ENCODE measurements around the gene RING1.

RING1 gene

DNA sequence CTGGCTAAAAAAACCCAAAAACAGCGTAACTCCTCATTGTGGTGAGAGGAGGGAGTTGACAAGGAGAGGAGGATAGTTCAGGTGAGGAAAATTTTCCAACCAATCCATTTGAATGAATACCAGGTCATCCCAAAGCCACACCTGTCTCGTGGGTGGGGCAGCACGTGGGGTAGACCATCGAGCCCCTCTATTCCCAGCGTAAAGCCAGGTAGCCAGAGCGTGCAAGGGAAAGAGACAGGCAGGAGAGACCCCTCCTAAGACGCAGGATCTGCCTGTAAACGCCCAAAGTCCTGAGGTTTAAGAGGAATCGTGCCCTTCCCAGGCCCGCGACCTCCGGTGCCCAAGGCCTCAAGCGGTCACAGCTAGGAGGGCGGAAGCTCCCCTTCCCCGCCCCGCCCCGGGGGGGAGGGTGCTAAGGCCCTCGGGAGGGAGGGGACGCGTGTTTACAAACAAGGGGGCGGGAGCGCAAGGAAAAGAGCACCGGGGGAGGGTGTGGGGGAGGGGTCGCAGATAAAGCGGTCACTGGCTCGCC, 8.5 kb upstream of the RING1 start:
- H3K4me3 ChIP-seq (ENCODE audit: low read length): peak overlapping the region; percentile 91
- no peaks in the 10 kb centered on the region for H3K27me3 ChIP-seq (ENCODE audit: control insufficient read depth, insufficient read depth, low read length)
- H3K9ac ChIP-seq (ENCODE audit: low read length): peak overlapping the region; percentile 99
- H3K36me3 ChIP-seq (ENCODE audit: control insufficient read depth, insufficient read depth, low read length): peaks cover 39% of the 10 kb centered on the region
- peaks cover 19% of the 10 kb centered on the region for H3K4me1 ChIP-seq (ENCODE audit: control insufficient read depth, insufficient read depth, low read length)
- H3K27ac ChIP-seq (ENCODE audit: low read depth, low read length): peak overlapping the region; percentile 99

DNA sequence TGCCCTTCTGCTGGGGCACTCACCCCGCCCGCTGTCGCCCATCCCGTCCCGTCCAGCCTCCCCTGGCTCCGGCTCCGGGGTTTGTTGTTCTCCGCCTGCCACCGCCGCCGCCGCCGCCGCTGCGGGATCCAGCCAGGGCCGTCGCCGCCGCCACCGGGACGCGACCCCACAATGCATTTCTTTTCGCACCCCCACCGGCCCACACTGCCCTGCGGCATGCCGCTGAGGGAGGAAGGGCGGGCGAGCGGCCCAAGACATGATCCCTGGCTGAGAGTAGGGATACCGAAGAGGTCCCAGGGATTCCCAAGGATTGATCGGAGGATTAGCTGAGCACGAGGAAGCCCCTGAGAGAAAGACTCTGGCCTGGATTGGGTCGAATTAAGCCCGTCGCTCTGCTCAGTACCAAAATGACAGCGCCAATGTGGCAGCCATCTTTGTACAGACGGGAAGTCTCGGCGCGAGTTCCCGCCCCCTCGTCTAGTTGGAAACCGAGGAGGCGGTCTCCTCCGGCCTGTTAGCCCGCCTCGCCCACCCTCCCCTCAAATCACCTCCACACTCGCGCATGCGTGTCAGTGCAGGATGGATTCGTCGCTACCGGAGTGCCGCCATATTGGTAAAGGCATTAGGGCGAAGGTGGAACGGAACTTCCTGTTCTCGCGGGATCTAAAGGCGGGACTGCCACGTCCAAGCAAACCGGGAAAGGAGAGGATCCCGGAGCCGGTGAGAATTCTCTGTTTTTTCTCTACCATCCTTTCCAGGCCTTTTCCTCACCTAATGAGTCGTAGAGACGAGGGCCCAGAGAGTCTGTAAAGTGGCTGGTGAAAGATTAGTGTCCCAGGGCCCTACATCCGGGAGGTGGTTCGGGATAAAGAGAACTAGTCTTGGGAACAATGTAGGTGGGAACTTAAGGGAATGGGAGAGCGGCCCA, 7.8 kb upstream of the RING1 start, which contains the start of the genes RXRB and SLC39A7:
Gene RXRB, minus strand, starts transcription at position 447 of the 928 bp plus-strand sequence. Its CDS starts 189 bp downstream, at position 258.
Gene SLC39A7, plus strand, starts transcription at position 649 of the 928 bp plus-strand sequence. CDS start 379 bp downstream, outside the sequence.
- H3K27ac ChIP-seq (ENCODE audit: low read depth, low read length): peak within 1 kb of the TSS; percentile 99
- H3K4me3 ChIP-seq (ENCODE audit: low read length): peak within 1 kb of the TSS; percentile 91

DNA sequence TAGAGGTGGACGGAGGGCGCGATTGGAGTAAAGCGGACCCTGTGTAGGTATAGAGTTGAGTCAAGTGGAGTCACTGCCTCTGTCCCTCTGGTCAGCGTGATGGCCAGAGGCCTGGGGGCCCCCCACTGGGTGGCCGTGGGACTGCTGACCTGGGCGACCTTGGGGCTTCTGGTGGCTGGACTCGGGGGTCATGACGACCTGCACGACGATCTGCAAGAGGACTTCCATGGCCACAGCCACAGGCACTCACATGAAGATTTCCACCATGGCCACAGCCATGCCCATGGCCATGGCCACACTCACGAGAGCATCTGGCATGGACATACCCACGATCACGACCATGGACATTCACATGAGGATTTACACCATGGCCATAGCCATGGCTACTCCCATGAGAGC, 7.2 kb upstream of the RING1 start:
- Histone ChIP-seq H3K27ac (ENCODE audit: low read depth, low read length) (peak overlapping the region; percentile 99), H3K36me3 (ENCODE audit: control insufficient read depth, insufficient read depth, low read length) (peaks cover 29% of the 10 kb centered on the region), H3K4me1 (ENCODE audit: control insufficient read depth, insufficient read depth, low read length) (peaks cover 19% of the 10 kb centered on the region), H3K27me3 (ENCODE audit: control insufficient read depth, insufficient read depth, low read length) (no peaks in the 10 kb centered on the region), H3K4me3 (ENCODE audit: low read length) (peak overlapping the region; percentile 91), H3K9ac (ENCODE audit: low read length) (peak overlapping the region; percentile 74)

More for the DNA sequence above, 7.8 kb upstream of the RING1 start, which contains the start of the genes RXRB and SLC39A7:
- H3K9ac ChIP-seq (ENCODE audit: low read length): peak within 1 kb of the TSS; percentile 99
- peaks cover 19% of the 10 kb centered on the region for H3K4me1 ChIP-seq (ENCODE audit: control insufficient read depth, insufficient read depth, low read length)
- H3K27me3 ChIP-seq (ENCODE audit: control insufficient read depth, insufficient read depth, low read length): no peaks in the 10 kb centered on the region
- peaks cover 35% of the 10 kb centered on the region for H3K36me3 ChIP-seq (ENCODE audit: control insufficient read depth, insufficient read depth, low read length)

DNA sequence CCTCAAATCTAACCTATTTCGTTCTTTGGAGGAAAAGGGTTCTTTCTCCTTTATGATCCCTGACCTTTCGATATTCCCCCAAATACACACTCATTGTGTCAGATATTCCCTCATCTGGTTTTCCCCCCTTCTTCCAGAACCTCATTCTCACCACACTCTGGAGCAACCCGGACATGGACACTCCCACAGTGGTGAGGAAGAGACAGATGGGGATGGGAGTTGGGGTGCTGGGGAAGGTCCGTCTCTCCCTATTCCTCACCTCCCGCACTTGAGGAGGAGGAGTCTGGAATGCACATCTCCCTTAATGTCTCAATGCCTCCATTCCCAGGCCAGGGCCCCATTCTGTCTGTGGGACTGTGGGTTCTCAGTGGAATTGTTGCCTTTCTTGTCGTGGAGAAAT, 6.4 kb upstream of the RING1 start:
- Histone ChIP-seq H3K27me3 (ENCODE audit: control insufficient read depth, insufficient read depth, low read length) (no peaks in the 10 kb centered on the region), H3K27ac (ENCODE audit: low read depth, low read length) (no peak overlapping the region), H3K36me3 (ENCODE audit: control insufficient read depth, insufficient read depth, low read length) (peaks cover 22% of the 10 kb centered on the region), H3K4me1 (ENCODE audit: control insufficient read depth, insufficient read depth, low read length) (peaks cover 19% of the 10 kb centered on the region), H3K9ac (ENCODE audit: low read length) (no peak overlapping the region), H3K4me3 (ENCODE audit: low read length) (peak overlapping the region; percentile 91)

DNA sequence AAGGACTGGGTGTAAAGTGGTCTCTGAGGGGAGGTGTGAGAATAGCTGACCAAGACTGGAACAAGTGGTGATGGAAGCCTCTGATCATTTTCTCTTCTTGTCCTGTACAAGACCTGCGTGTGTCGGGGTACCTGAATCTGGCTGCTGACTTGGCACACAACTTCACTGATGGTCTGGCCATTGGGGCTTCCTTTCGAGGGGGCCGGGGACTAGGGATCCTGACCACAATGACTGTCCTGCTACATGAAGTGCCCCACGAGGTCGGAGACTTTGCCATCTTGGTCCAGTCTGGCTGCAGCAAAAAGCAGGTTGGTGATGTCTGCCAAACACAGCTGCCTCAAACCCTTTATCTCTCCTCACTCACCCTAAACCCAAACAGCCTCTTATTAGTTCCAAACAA, 5.5 kb upstream of the RING1 start:
- peaks cover 22% of the 10 kb centered on the region for H3K4me1 ChIP-seq (ENCODE audit: control insufficient read depth, insufficient read depth, low read length)
- no peak overlapping the region for H3K27ac ChIP-seq (ENCODE audit: low read depth, low read length)
- H3K4me3 ChIP-seq (ENCODE audit: low read length): no peak overlapping the region
- peaks cover 16% of the 10 kb centered on the region for H3K36me3 ChIP-seq (ENCODE audit: control insufficient read depth, insufficient read depth, low read length)
- H3K27me3 ChIP-seq (ENCODE audit: control insufficient read depth, insufficient read depth, low read length): no peaks in the 10 kb centered on the region
- H3K9ac ChIP-seq (ENCODE audit: low read length): no peak overlapping the region

DNA sequence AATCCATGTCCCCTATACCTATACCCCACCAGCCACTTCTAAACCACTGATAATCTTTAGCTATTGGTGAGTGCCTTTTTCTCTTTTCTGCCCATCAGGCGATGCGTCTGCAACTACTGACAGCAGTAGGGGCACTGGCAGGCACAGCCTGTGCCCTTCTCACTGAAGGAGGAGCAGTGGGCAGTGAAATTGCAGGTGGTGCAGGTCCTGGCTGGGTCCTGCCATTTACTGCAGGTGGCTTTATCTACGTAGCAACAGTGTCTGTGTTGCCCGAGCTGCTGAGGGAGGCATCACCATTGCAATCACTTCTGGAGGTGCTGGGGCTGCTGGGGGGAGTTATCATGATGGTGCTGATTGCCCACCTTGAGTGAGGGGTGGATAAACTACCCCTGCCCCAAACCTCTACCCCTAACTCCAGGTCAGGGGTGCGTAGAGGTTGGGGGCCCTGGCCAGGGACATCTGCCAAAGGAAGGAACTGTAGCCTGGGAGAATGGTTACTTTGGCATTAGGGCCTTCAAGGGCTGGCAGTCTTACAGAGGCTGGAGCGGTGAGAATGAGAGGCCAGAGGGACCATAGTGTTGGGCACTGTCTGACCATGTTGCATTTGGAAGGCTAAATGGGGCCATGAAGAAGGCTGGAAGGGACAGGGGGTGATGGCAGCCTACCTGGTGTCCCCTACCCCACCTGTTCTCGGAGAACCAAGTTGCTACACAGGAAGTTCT, 4.7 kb upstream of the RING1 start:
- Histone ChIP-seq H3K27ac (ENCODE audit: low read depth, low read length) (no peak overlapping the region), H3K27me3 (ENCODE audit: control insufficient read depth, insufficient read depth, low read length) (no peaks in the 10 kb centered on the region), H3K9ac (ENCODE audit: low read length) (no peak overlapping the region), H3K4me1 (ENCODE audit: control insufficient read depth, insufficient read depth, low read length) (peaks cover 22% of the 10 kb centered on the region), H3K4me3 (ENCODE audit: low read length) (peak overlapping the region; percentile 92), H3K36me3 (ENCODE audit: control insufficient read depth, insufficient read depth, low read length) (peaks cover 16% of the 10 kb centered on the region)

DNA sequence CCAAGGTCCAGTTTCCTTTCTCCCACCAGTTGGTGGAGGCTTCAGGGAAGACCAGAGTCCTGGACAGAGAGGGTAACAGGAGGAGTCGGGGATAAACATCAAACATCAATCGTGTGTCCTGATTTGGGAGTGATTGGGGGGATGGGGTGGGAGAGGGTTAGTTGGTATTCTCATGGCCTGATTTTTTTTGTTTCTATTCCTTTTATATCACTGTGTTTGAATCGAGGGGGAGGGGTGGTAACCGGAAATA, 4.2 kb upstream of the RING1 start:
- Histone ChIP-seq H3K4me3 (ENCODE audit: low read length) (peak overlapping the region; percentile 92), H3K36me3 (ENCODE audit: control insufficient read depth, insufficient read depth, low read length) (peaks cover 16% of the 10 kb centered on the region), H3K27me3 (ENCODE audit: control insufficient read depth, insufficient read depth, low read length) (no peaks in the 10 kb centered on the region), H3K9ac (ENCODE audit: low read length) (no peak overlapping the region), H3K27ac (ENCODE audit: low read depth, low read length) (no peak overlapping the region), H3K4me1 (ENCODE audit: control insufficient read depth, insufficient read depth, low read length) (peaks cover 22% of the 10 kb centered on the region)

DNA sequence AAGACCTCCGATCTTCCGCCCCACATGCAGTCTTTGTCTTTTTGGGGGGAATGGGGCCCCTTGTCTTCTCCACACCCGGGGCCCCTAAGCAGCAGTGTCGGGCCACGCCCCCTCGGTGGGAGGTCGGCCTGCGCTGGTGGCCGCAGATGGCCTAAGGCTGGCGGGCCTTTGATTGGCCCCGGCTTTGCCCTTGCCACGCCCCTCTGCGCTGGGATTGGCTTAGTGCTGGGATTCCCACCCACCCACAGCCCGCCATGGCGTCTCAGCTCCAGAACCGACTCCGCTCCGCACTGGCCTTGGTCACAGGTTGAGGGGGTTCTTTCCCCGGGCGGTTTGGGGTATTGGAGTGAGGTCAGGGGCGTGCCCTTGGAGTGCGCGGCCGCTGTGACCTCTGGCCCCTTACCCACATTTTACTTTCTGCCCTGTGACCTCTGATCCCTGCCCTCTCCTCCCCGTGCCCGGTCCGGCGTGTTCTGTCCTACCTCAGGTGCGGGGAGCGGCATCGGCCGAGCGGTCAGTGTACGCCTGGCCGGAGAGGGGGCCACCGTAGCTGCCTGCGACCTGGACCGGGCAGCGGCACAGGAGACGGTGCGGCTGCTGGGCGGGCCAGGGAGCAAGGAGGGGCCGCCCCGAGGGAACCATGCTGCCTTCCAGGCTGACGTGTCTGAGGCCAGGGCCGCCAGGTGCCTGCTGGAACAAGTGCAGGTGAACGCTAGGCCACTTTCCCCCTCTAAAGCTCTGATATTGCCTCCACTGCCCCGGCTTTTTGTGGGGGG, 3.7 kb upstream of the RING1 start, which contains the start of gene HSD17B8:
Gene HSD17B8, plus strand, starts transcription at position 241 of the 776 bp plus-strand sequence. Its CDS starts 14 bp downstream, at position 255.
- Histone ChIP-seq H3K9ac (ENCODE audit: low read length) (peak within 1 kb of the TSS; percentile 58), H3K27me3 (ENCODE audit: control insufficient read depth, insufficient read depth, low read length) (no peaks in the 10 kb centered on the region), H3K4me3 (ENCODE audit: low read length) (peak within 1 kb of the TSS; percentile 92), H3K36me3 (ENCODE audit: control insufficient read depth, insufficient read depth, low read length) (peaks cover 16% of the 10 kb centered on the region), H3K27ac (ENCODE audit: low read depth, low read length) (peak within 1 kb of the TSS; percentile 61), H3K4me1 (ENCODE audit: control insufficient read depth, insufficient read depth, low read length) (peaks cover 22% of the 10 kb centered on the region)

DNA sequence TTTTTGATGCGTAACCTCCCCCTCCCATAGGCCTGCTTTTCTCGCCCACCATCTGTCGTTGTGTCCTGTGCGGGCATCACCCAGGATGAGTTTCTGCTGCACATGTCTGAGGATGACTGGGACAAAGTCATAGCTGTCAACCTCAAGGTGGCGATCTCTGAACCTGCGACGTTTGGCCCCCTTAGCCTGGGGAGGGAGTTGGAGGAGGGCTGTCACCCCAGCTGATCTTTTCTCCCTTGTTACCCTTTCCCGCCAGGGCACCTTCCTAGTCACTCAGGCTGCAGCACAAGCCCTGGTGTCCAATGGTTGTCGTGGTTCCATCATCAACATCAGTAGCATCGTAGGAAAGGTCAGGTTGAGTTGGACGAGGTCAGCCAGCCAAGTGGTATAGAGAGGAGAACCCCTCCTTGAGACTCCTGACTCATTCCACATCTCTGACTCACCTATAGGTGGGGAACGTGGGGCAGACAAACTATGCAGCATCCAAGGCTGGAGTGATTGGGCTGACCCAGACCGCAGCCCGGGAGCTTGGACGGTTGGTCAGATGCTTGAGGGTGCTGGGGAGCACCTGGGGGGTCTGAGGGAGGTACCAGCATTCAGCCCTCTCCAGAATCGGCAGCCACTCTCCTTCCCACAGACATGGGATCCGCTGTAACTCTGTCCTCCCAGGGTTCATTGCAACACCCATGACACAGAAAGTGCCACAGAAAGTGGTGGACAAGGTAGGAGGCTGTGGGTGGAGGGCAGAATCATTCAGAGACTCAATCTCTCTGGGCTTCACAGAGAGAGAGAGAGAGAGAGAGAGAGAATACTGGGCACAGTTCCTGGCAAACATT, 2.9 kb upstream of the RING1 start:
- peaks cover 22% of the 10 kb centered on the region for H3K4me1 ChIP-seq (ENCODE audit: control insufficient read depth, insufficient read depth, low read length)
- no peak overlapping the region for H3K9ac ChIP-seq (ENCODE audit: low read length)
- no peaks in the 10 kb centered on the region for H3K27me3 ChIP-seq (ENCODE audit: control insufficient read depth, insufficient read depth, low read length)
- H3K27ac ChIP-seq (ENCODE audit: low read depth, low read length): no peak overlapping the region
- H3K4me3 ChIP-seq (ENCODE audit: low read length): peak overlapping the region; percentile 92
- H3K36me3 ChIP-seq (ENCODE audit: control insufficient read depth, insufficient read depth, low read length): peaks cover 18% of the 10 kb centered on the region

DNA sequence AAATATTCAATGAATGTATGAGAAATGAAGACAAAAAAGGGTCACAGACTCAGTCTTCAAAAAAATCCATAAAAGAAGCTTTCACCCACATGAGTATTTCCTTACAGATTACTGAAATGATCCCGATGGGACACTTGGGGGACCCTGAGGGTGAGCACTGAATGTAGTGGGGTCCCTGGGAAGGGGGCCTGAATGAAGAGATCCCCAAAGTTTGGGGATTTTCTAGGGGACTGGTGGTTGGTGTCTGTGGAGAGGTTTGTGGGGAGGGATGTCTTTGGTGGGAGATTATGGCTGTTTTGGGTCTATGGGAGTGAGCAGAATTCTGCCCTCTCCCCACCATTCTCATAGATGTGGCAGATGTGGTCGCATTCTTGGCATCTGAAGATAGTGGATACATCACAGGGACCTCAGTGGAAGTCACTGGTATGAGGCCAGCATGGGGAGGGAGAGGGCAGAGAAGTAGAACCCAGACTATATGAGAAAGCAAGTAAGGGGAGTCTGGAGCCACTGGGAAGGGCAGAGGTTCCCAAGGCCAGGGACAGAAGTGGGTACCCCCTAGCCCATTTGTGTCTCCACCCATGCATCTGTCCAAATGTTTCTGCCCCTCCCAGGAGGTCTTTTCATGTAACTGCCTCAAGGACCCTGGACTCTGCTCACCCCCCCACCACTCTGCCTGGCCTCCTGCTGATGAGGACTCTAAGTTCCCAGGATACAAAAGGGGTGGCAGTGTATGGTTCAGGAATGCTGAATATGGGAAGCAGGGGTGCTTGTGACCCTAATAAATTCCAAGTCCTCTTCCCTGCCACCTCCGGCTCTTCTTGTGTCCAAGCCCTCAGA, 2.1 kb upstream of the RING1 start:
- H3K36me3 ChIP-seq (ENCODE audit: control insufficient read depth, insufficient read depth, low read length): peaks cover 20% of the 10 kb centered on the region
- no peak overlapping the region for H3K27ac ChIP-seq (ENCODE audit: low read depth, low read length)
- H3K27me3 ChIP-seq (ENCODE audit: control insufficient read depth, insufficient read depth, low read length): no peaks in the 10 kb centered on the region
- H3K4me3 ChIP-seq (ENCODE audit: low read length): no peak overlapping the region
- peaks cover 22% of the 10 kb centered on the region for H3K4me1 ChIP-seq (ENCODE audit: control insufficient read depth, insufficient read depth, low read length)
- no peak overlapping the region for H3K9ac ChIP-seq (ENCODE audit: low read length)

All from rectal smooth muscle tissue (tissue), 1 donor.